Small intestine (tissue), 16 donors: ENCODE results near the gene NUDT19. TPM values are rescaled to one million over a fixed set of nuclear protein-coding genes. Genes with fewer than 3 reads are reported as not detected.
"Not testable (repeated sequence)": the region's sequence is repeated elsewhere in the genome, so short reads cannot be mapped to it uniquely, and the experiment has no call there.

Source experiments
- DNase-seq, 2 donors: peaks; one replicate each; pipeline versions ENCODE4 v3.0.0 to v3.0.0-alpha.2; 2013
- FAIRE-seq: peaks from 2 replicates; lab custom pipeline; 2012; peaks lifted over from hg19 to GRCh38; lab: Jason Lieb, UNC
- H3K27ac ChIP-seq, 3 donors: one replicate each; pipeline ENCODE4 v1.5.1; 2013; ENCODE audit warnings: low read length in 2 of 3, mild to moderate bottlenecking in 2 of 3, control low read depth in 1 of 3, inconsistent platforms in 1 of 3, low read depth in 1 of 3, moderate library complexity in 1 of 3
- H3K27me3 ChIP-seq, 3 donors: one replicate each; pipeline ENCODE4 v1.6.1; 2013; ENCODE audit warnings: low read length in 3 of 3, inconsistent platforms in 1 of 3; ENCODE audit not compliant: control insufficient read depth in 3 of 3, insufficient read depth in 3 of 3
- H3K36me3 ChIP-seq, 3 donors: one replicate each; pipeline ENCODE4 v1.6.1; 2013; ENCODE audit warnings: low read length in 3 of 3, inconsistent platforms in 1 of 3, low read depth in 1 of 3, mild to moderate bottlenecking in 1 of 3, moderate library complexity in 1 of 3; ENCODE audit not compliant: control insufficient read depth in 3 of 3, insufficient read depth in 2 of 3
- H3K4me1 ChIP-seq, 3 donors: one replicate each; pipeline ENCODE4 v1.6.1; 2013; ENCODE audit warnings: low read length in 2 of 3, inconsistent platforms in 1 of 3, low read depth in 1 of 3, mild to moderate bottlenecking in 1 of 3, moderate library complexity in 1 of 3; ENCODE audit not compliant: control insufficient read depth in 3 of 3, insufficient read depth in 2 of 3
- H3K4me3 ChIP-seq, 3 donors: one replicate each; pipeline ENCODE4 v1.5.1; 2013; ENCODE audit warnings: low read length in 3 of 3, control low read depth in 1 of 3, inconsistent platforms in 1 of 3, low read depth in 1 of 3, mild to moderate bottlenecking in 1 of 3, moderate library complexity in 1 of 3
- H3K9me3 ChIP-seq, 2 donors: one replicate each; pipeline ENCODE4 v1.6.1; 2013; ENCODE audit warnings: low read depth in 1 of 2, low read length in 1 of 2; ENCODE audit not compliant: control insufficient read depth in 2 of 2, insufficient read depth in 1 of 2
- WGBS, 3 donors: extraction: QIAGEN DNeasy Blood & Tissue Kit; methylation state at CpG; one replicate each; pipeline ENCODE4 v1.1.7; 2013; 5-methylcytosine and 5-hydroxymethylcytosine counted together
- long read RNA-seq, 10 donors: transcript quantifications; one replicate each; lab custom pipeline, GENCODE V29; 2026
- polyA plus RNA-seq, 4 donors: library from polyadenylated mRNA; stranded (reverse) in 3 of 4; unstranded in 1 of 4; fragments of 200-250 nt in 3 of 4; fragments of 120-200 nt in 1 of 4; gene quantifications; one replicate each; pipeline versions ENCODE4 v1.2.1 to v1.2.3, GENCODE V29; 2013
- donor health status: healthy with polysubstance abuse.
- donor health status: control.
- donor health status: control.
- donor health status: Bipolar disorder and iron deficiency.
- donor health status: healthy.

Gene NUDT19
- 10 to 100 TPM in 1 of 4 donors, 1 to 10 TPM in 3; 7.0 to 13.9 (median 9.6) TPM for polyA plus RNA-seq
- long read RNA-seq, donor 1, partial matches to known transcripts: 0 of 4 reads
- long read RNA-seq, donor 1, other reads (novel, unspliced or antisense): 0 of 4 reads
- long read RNA-seq, donor 2, partial matches to known transcripts: 0 of 2 reads
- long read RNA-seq, donor 2, other reads (novel, unspliced or antisense): 0 of 2 reads
- long read RNA-seq, donor 3, partial matches to known transcripts: 0 of 1 reads
- long read RNA-seq, donor 3, other reads (novel, unspliced or antisense): 0 of 1 reads
- long read RNA-seq, donor 4: 0 reads
- long read RNA-seq, donor 5: 0 reads
- long read RNA-seq, donor 6, partial matches to known transcripts: 0 of 2 reads
- long read RNA-seq, donor 6, other reads (novel, unspliced or antisense): 0 of 2 reads
- long read RNA-seq, donor 7, transcript NUDT19-201 (3 exons, 2,967 nt): major isoform, 5 of 5 reads
- long read RNA-seq, donor 7, partial matches to known transcripts: 0 of 5 reads
- long read RNA-seq, donor 7, other reads (novel, unspliced or antisense): 0 of 5 reads
- long read RNA-seq, donor 8: 0 reads
- long read RNA-seq, donor 9, partial matches to known transcripts: 0 of 3 reads
- long read RNA-seq, donor 9, other reads (novel, unspliced or antisense): 0 of 3 reads
- long read RNA-seq, donor 10, partial matches to known transcripts: 0 of 3 reads
- long read RNA-seq, donor 10, other reads (novel, unspliced or antisense): 0 of 3 reads

DNA sequence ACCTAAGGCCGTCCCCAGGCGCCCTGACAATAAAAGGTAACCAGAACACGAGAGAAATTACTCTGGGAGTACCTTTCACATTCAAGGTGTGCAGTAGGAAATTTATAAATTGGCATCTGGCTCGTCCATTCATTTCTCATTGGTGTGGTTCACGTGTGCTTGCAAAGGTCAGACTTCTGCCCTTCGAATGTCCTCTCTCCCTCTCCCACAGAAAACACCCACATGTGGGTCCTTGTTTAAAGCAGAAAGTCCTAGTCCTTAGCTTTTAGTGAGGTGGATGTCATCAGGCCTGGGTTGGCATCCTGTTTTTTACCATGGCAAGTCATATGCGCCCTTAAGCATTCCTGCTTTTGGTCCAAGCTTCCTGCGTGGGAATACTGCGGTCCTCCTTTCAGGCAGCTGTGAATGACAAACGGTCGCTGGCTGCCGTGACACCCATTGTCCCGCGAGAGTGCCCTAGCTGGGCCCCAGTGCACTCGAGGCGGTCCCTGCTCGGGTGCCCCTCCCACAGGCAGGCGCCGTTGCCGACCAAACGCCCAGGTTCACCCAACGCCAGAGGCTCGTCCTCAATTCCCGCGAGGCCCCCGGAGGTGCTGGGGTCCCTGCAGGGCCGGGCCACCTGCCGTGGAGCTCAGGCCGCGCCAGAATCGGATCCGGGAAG lies at the start of gene NUDT19:
Gene NUDT19 (plus strand): TSS at position 531 of the 661 bp plus-strand sequence. CDS start 140 bp downstream, outside the sequence.
- 2 to 6% (median 3%) methylated on average over 27 to 32 of the region's 32 CpGs for WGBS, 3 donors
- peaks cover 0 to 5% of the 10 kb centered on the region in 2 donors for H3K9me3 ChIP-seq
- DNase-seq: peak; percentile 87 to 94
- H3K27me3 ChIP-seq: no peaks in the 10 kb centered on the region
- peaks cover 6 to 25% (median 8%) of the 10 kb centered on the region in 3 donors for H3K4me1 ChIP-seq
- H3K4me3 ChIP-seq: peak within 1 kb of the TSS; percentile 69 to 90 (median 73)
- peaks cover 0 to 9% (median 0%) of the 10 kb centered on the region in 3 donors for H3K36me3 ChIP-seq
- no peak for FAIRE-seq
- H3K27ac ChIP-seq: peak within 1 kb of the TSS; percentile 72 to 90 (median 81)

DNA sequence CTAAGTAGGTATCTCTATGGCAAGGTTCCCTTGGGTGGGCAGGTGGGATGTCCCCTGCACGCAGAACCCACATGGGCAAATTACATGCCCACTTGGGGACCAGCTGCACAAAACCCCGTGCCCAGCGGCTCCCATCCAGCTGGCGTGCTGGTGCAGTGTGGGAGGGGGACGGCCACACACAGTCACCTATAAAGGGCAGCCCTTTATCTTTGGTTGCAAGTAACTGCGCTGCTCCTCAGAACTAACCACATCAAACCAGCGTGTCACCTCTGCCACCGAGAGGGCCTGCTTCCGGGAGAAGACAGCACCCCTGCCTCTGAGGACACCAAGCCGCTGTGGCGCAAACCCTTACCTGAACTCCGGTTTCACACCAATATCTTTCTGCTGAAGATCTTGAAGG lies 48.9 kb upstream of the NUDT19 start:
- 66 to 85% (median 78%) methylated on average over 12 of the region's 12 CpGs for WGBS, 3 donors
- Histone ChIP-seq H3K9me3 (no peaks in the 10 kb centered on the region), H3K4me1 (no peaks in the 10 kb centered on the region), H3K4me3 (no peak overlapping the region), H3K36me3 (peaks cover 13 to 66% (median 24%) of the 10 kb centered on the region in 3 donors), H3K27ac (no peak overlapping the region), H3K27me3 (no peaks in the 10 kb centered on the region)
- DNase-seq (no peak), FAIRE-seq (no peak)

DNA sequence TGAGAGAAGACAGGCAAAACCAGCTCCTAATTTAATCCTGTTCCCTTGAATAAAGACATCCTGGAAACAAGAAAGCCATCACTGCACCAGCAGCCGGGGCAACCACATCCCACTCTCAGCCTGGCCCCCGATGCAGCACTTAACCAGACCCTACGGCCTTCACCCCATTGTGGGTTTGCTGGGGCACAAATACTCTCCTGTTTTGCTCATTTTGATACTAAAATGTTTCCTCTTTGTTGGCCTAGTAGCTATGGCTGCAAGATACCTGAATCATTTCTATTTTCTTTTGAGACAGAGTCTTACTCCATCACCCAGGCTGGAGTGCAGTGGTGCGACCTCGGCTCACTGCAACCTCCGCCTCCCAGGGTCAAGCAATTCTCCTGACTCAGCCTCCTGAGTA lies 45.1 kb upstream of the NUDT19 start:
- Histone ChIP-seq H3K9me3 (no peaks in the 10 kb centered on the region), H3K27me3 (no peaks in the 10 kb centered on the region), H3K4me3 (no peak overlapping the region), H3K4me1 (peaks cover 0 to under 1% (median 0%) of the 10 kb centered on the region in 3 donors), H3K27ac (no peak overlapping the region), H3K36me3 (peaks cover 4 to 56% (median 17%) of the 10 kb centered on the region in 3 donors)
- FAIRE-seq (no peak), DNase-seq (no peak)
- WGBS, 3 donors: 78 to 94% (median 83%) methylated on average over 6 of the region's 6 CpGs

- peaks cover under 1 to 51% (median 17%) of the 10 kb centered on the region in 3 donors for H3K36me3 ChIP-seq
- FAIRE-seq (no peak), DNase-seq (no peak)
- peaks cover 0 to 8% (median 0%) of the 10 kb centered on the region in 3 donors for H3K4me1 ChIP-seq
- no peak overlapping the region for H3K27ac ChIP-seq
- no peak overlapping the region for H3K4me3 ChIP-seq
- 69 to 93% (median 85%) methylated on average over 8 of the region's 8 CpGs for WGBS, 3 donors
- H3K9me3 ChIP-seq: no peaks in the 10 kb centered on the region
- H3K27me3 ChIP-seq: no peaks in the 10 kb centered on the region
Measured at GRCh38 chr19:32647361-32647760, 44.3 kb upstream of the NUDT19 start.

DNA sequence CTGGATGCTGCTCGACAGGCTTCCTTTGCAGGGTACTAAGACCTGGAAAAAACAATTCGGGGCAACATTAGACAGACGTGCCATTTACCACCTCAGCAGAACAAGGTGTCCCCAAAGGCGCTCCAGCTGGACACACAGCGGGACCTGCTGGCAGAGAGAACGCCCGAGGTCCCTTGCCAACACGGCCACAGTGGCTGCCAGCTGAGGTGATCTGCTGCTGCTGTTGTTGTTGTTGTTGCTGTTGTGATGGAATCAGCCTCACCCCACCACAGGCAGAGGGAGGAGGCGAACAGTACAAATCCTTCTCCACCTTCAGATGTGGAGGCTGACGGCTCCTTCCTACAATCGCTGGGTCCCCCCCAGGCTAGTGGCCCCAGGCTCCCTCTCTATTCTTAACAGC lies 41.9 kb upstream of the NUDT19 start:
- DNase-seq (no peak), FAIRE-seq (no peak)
- no peaks in the 10 kb centered on the region for H3K27me3 ChIP-seq
- H3K9me3 ChIP-seq: no peaks in the 10 kb centered on the region
- H3K4me1 ChIP-seq: peaks cover 0 to 24% (median 3%) of the 10 kb centered on the region in 3 donors
- no peak overlapping the region for H3K4me3 ChIP-seq
- WGBS, 3 donors: 95 to 100% (median 97%) methylated on average over 11 of the region's 11 CpGs
- no peak overlapping the region for H3K27ac ChIP-seq
- H3K36me3 ChIP-seq: peaks cover 0 to 35% (median 5%) of the 10 kb centered on the region in 3 donors

GRCh38 chr19:32650671-32651070 lies 41.0 kb upstream of the NUDT19 start:
- 86 to 100% (median 96%) methylated on average over 5 of the region's 5 CpGs for WGBS, 3 donors
- FAIRE-seq: no peak

DNA sequence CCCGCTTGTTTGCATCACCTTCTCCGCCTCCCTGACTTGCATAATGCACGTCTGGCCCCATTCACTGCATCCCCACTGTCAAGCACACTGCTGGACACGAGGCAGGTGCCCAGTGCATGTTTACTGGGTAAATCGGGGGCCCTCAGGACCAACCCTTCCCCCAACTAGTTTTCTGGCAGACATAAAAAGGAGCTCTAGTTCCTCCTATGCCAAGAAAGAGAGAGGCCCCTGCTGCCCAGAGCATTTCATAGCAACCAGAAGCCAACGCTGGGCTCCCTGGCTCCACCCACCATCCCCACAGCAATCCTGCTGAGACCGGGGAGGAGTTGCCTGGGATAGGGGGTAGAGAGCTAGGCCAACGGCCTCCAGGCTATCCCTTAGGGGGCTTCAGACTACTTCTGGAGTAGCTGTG lies 39.9 kb upstream of the NUDT19 start:
- DNase-seq: peak; percentile 37 to 74
- FAIRE-seq: no peak
- Histone ChIP-seq H3K4me3 (no peak overlapping the region), H3K4me1 (peaks cover 0 to 24% (median 3%) of the 10 kb centered on the region in 3 donors), H3K27me3 (no peaks in the 10 kb centered on the region), H3K9me3 (no peaks in the 10 kb centered on the region), H3K27ac (peak overlapping the region in 1 of 3 donors; percentile 85), H3K36me3 (peaks cover 0 to 50% (median 5%) of the 10 kb centered on the region in 3 donors)
- WGBS, 3 donors: 18 to 58% (median 52%) methylated on average over 8 of the region's 8 CpGs

More at GRCh38 chr19:32650671-32651070, 41.0 kb upstream of the NUDT19 start:
- Histone ChIP-seq H3K9me3 (no peaks in the 10 kb centered on the region), H3K27ac (no peak overlapping the region), H3K4me3 (no peak overlapping the region), H3K4me1 (peaks cover 0 to 24% (median 3%) of the 10 kb centered on the region in 3 donors), H3K27me3 (no peaks in the 10 kb centered on the region), H3K36me3 (peaks cover 0 to 43% (median 5%) of the 10 kb centered on the region in 3 donors)
- no peak for DNase-seq

DNA sequence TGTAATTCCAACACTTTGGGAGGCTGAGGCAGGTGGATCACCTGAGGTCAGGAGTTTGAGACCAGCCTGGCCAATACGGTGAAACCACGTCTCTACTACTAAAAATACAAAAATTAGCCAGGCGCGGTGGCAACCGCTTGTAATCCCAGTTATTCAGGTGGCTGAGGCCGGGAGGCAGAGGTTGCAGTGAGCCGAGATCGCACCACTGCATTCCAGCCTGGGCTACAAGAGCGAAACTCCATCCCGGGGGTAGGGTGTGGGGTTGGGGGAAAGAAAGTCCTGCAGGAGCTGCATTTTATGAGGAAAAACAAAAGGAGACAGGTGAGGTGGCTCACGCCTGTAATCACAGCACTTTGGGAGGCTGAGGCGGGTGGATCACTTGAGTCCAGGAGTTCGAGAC lies 39.3 kb upstream of the NUDT19 start:
- not testable (repeated sequence) for DNase-seq, FAIRE-seq, H3K27me3 ChIP-seq, H3K9me3 ChIP-seq, H3K4me3 ChIP-seq
- Histone ChIP-seq H3K4me1 (peaks cover 0 to 24% (median 3%) of the 10 kb centered on the region in 3 donors), H3K27ac (peak overlapping the region in 1 of 3 donors; percentile 85), H3K36me3 (peaks cover 0 to 50% (median 4%) of the 10 kb centered on the region in 3 donors)
- 68 to 91% (median 80%) methylated on average over 13 of the region's 13 CpGs for WGBS, 3 donors
